Panc1 (cell line): ENCODE data around the gene SSR1.

Experiments
- CTCF ChIP-seq: fragments of 450-650 bp; IDR thresholded peaks from 2 replicates; pipeline ENCODE4 v1.5.1; 2017; ENCODE audit warnings: mild to moderate bottlenecking
- POLR2AphosphoS5 ChIP-seq: IDR thresholded peaks from 2 replicates; pipeline ENCODE4 v1.6.1; 2012; ENCODE audit warnings: mild to moderate bottlenecking, low read depth, low read length, moderate library complexity
- SIN3A ChIP-seq: IDR thresholded peaks from 2 replicates; pipeline ENCODE4 v1.6.1; 2012; ENCODE audit warnings: low read depth, mild to moderate bottlenecking, low read length, moderate library complexity, borderline replicate concordance; ENCODE audit not compliant: insufficient read depth
- TCF7L2 ChIP-seq: IDR thresholded peaks from 2 replicates; pipeline ENCODE4 v1.6.1; 2011; ENCODE audit warnings: mild to moderate bottlenecking, low read depth, low read length, inconsistent platforms
- TF ChIP-seq, protein P1 (sequence below), 2 experiments: IDR thresholded peaks; 2 replicates each; pipeline ENCODE4 v1.6.1; 2011 to 2012; ENCODE audit warnings: low read depth in 2 of 2, control low read depth in 1 of 2, low read length in 1 of 2, mild to moderate bottlenecking in 1 of 2, moderate library complexity in 1 of 2; ENCODE audit not compliant: insufficient read depth in 1 of 2

DNA sequence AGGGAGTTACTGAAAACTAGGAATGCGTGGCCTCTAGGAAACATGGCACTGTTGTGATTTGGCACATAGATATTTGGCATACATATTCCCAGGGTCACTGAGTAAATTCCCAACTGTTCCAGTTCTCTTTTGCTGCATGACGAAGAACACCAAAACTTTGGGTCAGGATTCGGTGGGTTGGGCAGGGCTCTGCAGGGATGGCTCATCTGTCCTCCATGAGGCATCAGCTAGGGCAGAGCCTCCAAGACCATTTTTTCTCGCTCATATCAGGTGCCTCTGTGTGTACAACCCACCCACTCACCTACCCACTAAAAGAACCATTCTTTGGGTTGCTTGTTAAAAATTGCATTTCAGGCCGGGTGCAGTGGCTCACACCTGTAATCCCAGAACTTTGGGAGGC, 57.1 kb downstream of the SSR1 start:
- TF ChIP-seq CTCF (no peak), SIN3A (no peak), POLR2AphosphoS5 (no peak), TCF7L2 (no peak)
- TF ChIP-seq, protein P1, sequence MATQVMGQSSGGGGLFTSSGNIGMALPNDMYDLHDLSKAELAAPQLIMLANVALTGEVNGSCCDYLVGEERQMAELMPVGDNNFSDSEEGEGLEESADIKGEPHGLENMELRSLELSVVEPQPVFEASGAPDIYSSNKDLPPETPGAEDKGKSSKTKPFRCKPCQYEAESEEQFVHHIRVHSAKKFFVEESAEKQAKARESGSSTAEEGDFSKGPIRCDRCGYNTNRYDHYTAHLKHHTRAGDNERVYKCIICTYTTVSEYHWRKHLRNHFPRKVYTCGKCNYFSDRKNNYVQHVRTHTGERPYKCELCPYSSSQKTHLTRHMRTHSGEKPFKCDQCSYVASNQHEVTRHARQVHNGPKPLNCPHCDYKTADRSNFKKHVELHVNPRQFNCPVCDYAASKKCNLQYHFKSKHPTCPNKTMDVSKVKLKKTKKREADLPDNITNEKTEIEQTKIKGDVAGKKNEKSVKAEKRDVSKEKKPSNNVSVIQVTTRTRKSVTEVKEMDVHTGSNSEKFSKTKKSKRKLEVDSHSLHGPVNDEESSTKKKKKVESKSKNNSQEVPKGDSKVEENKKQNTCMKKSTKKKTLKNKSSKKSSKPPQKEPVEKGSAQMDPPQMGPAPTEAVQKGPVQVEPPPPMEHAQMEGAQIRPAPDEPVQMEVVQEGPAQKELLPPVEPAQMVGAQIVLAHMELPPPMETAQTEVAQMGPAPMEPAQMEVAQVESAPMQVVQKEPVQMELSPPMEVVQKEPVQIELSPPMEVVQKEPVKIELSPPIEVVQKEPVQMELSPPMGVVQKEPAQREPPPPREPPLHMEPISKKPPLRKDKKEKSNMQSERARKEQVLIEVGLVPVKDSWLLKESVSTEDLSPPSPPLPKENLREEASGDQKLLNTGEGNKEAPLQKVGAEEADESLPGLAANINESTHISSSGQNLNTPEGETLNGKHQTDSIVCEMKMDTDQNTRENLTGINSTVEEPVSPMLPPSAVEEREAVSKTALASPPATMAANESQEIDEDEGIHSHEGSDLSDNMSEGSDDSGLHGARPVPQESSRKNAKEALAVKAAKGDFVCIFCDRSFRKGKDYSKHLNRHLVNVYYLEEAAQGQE (IDR thresholded peaks at IDR 0.05; ENCODE audit: insufficient read depth in 1 of 2, low read depth in 2 of 2, low read length in 1 of 2), result no peak
